GM23248 (cell line): ENCODE measurements around the gene GDF3.

ENCODE experiments used
- EZH2 ChIP-seq: fragments of 200-600 bp; sonication (generic); IDR thresholded peaks from 2 replicates; pipeline ENCODE4 v1.6.1; 2018; ENCODE audit warnings: antibody characterized with exemption, mild to moderate bottlenecking; ENCODE audit not compliant: insufficient read depth, poor library complexity, severe bottlenecking
- EZH2phosphoT487 ChIP-seq: fragments of 200-600 bp; sonication (generic); IDR thresholded peaks from 2 replicates; pipeline ENCODE4 v1.6.1; 2018; ENCODE audit warnings: antibody characterized with exemption, moderate library complexity, mild to moderate bottlenecking, low read depth; ENCODE audit not compliant: insufficient read depth

DNA sequence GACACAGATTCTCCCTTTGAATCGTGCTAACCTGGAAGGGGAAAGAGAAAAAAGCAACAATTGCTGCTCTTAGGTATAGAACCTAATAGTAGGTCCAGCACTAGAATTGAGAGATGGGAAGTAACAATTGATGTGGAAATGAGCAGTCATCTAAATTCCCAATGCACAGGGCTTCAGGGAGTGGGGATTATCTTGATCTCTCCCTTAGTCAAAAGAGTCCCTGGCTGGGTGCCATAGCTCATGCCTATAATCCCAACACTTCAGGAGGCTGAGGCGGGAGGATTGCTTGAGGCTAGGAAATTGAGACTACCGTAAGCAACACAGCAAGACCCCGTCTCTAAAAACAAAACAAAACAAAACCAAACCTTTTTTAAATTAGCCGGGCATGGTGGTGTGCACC, 33.8 kb downstream of the GDF3 start:
- TF ChIP-seq EZH2 (no peak), EZH2phosphoT487 (no peak)
